IMR-90 (cell line): ENCODE results near the gene PCYOX1L. TPM values are rescaled to one million over a fixed set of nuclear protein-coding genes. Genes with fewer than 3 reads are reported as not detected.

ENCODE experiments used
- ATAC-seq: fragments of 200-7000 bp; cut with Tn5 transposase; 2 replicates; pipeline ENCODE4 v1.9.1; 2020; ENCODE audit warnings: low read depth, mild to moderate bottlenecking, moderate library complexity
- BruUV-seq: library from RNA; stranded (reverse); fragments of 400-500 nt; replicated peaks from 2 replicates; lab custom pipeline; 2021; lab: Mats Ljungman, UMichigan
- CTCF ChIA-PET: fragments of 300-600 bp; formaldehyde crosslinking; extraction: SDS; loops from one replicate; lab custom pipeline; 2021; ENCODE audit warnings: antibody characterized with exemption; lab: Yijun Ruan, JAX
- POLR2A ChIA-PET: fragments of 300-600 bp; sonication (Branson Sonifier 250); formaldehyde crosslinking; loops from one replicate; lab custom pipeline; 2022; ENCODE audit warnings: antibody characterized with exemption; ENCODE audit not compliant: unreplicated experiment; lab: Charles Lee
- DNase-seq: peaks from one replicate; pipeline ENCODE4 v3.0.0; 2013
- H2AFZ ChIP-seq: replicated peaks from 2 replicates; pipeline ENCODE3; 2013; ENCODE audit warnings: low read length, mild to moderate bottlenecking; ENCODE audit not compliant: poor library complexity
- H2AK5ac ChIP-seq: 2 replicates; pipeline ENCODE4 v1.6.1; 2013; ENCODE audit warnings: low read depth, low read length, inconsistent platforms
- H2AK9ac ChIP-seq: replicated peaks from 2 replicates; pipeline ENCODE3; 2013; ENCODE audit warnings: mild to moderate bottlenecking, low read depth, low read length, moderate library complexity; ENCODE audit not compliant: poor library complexity
- H2BK120ac ChIP-seq: 2 replicates; pipeline ENCODE4 v1.6.1; 2013; ENCODE audit warnings: low read depth, low read length, inconsistent platforms
- H2BK15ac ChIP-seq: 3 replicates; pipeline ENCODE4 v1.6.1; 2013; ENCODE audit warnings: low read depth, low read length, inconsistent platforms
- H2BK20ac ChIP-seq: 2 replicates; pipeline ENCODE4 v1.6.1; 2013; ENCODE audit warnings: low read depth, mild to moderate bottlenecking, inconsistent platforms, low read length, moderate library complexity
- H2BK5ac ChIP-seq: 2 replicates; pipeline ENCODE4 v1.6.1; 2013; ENCODE audit warnings: mild to moderate bottlenecking, low read depth, low read length, inconsistent platforms; ENCODE audit not compliant: poor library complexity, severe bottlenecking
- H3K14ac ChIP-seq: replicated peaks from 2 replicates; pipeline ENCODE4 v1.6.1; 2013; ENCODE audit warnings: low read depth, low read length, inconsistent platforms
- H3K18ac ChIP-seq: 2 replicates; pipeline ENCODE4 v1.6.1; 2013; ENCODE audit warnings: low read depth, low read length, control low read depth
- H3K23ac ChIP-seq: 2 replicates; pipeline ENCODE4 v1.6.1; 2013; ENCODE audit warnings: low read depth, low read length, inconsistent platforms
- H3K27ac ChIP-seq: 2 replicates; pipeline ENCODE4 v1.5.1; 2013; ENCODE audit warnings: mild to moderate bottlenecking, control low read depth, low read length; ENCODE audit not compliant: insufficient read depth
- H3K27me3 ChIP-seq: 2 replicates; pipeline ENCODE4 v1.6.1; 2013; ENCODE audit warnings: low read length; ENCODE audit not compliant: control insufficient read depth, insufficient read depth
- H3K36me3 ChIP-seq: 2 replicates; pipeline ENCODE4 v1.6.1; 2013; ENCODE audit warnings: low read length, mixed read lengths; ENCODE audit not compliant: control insufficient read depth, insufficient read depth
- H3K4ac ChIP-seq: 2 replicates; pipeline ENCODE4 v1.6.1; 2013; ENCODE audit warnings: low read depth, low read length, inconsistent platforms
- H3K4me1 ChIP-seq: 2 replicates; pipeline ENCODE4 v1.6.1; 2013; ENCODE audit warnings: low read length, mixed read lengths; ENCODE audit not compliant: control insufficient read depth, insufficient read depth
- H3K4me2 ChIP-seq: 2 replicates; pipeline ENCODE4 v1.6.1; 2013; ENCODE audit warnings: low read depth, mild to moderate bottlenecking, control low read depth, low read length, moderate library complexity
- H3K4me3 ChIP-seq: 2 replicates; pipeline ENCODE4 v1.5.1; 2013; ENCODE audit warnings: low read depth, mild to moderate bottlenecking, control low read depth, low read length, moderate library complexity; ENCODE audit not compliant: insufficient read depth
- H3K56ac ChIP-seq: 2 replicates; pipeline ENCODE4 v1.6.1; 2013; ENCODE audit warnings: low read length, inconsistent platforms; ENCODE audit not compliant: insufficient read depth; ENCODE audit errors: extremely low read depth
- H3K79me1 ChIP-seq, 2 experiments: 2 replicates each; pipeline ENCODE4 v1.6.1; 2013; ENCODE audit warnings: low read length in 2 of 2, inconsistent platforms in 1 of 2, low read depth in 1 of 2
- H3K9ac ChIP-seq: 2 replicates; pipeline ENCODE4 v1.6.1; 2013; ENCODE audit warnings: low read depth, low read length, control low read depth
- H3K9me1 ChIP-seq: 2 replicates; pipeline ENCODE4 v1.6.1; 2013; ENCODE audit warnings: low read length, inconsistent platforms; ENCODE audit not compliant: insufficient read depth
- H3K9me3 ChIP-seq: 2 replicates; pipeline ENCODE4 v1.6.1; 2013; ENCODE audit warnings: low read length; ENCODE audit not compliant: control insufficient read depth, insufficient read depth
- H4K20me1 ChIP-seq: 2 replicates; pipeline ENCODE4 v1.6.1; 2013; ENCODE audit warnings: low read length, inconsistent platforms; ENCODE audit not compliant: insufficient read depth
- H4K5ac ChIP-seq: 2 replicates; pipeline ENCODE4 v1.6.1; 2013; ENCODE audit warnings: mild to moderate bottlenecking, low read depth, low read length, control low read depth
- H4K8ac ChIP-seq, 2 experiments: 2 replicates each; pipeline ENCODE4 v1.6.1; 2013; ENCODE audit warnings: low read depth in 2 of 2, low read length in 2 of 2, control low read depth in 1 of 2, inconsistent platforms in 1 of 2
- H4K91ac ChIP-seq: 2 replicates; pipeline ENCODE4 v1.6.1; 2013; ENCODE audit warnings: low read depth, low read length, inconsistent platforms; ENCODE audit not compliant: insufficient read depth
- BHLHE40 ChIP-seq: fragments of 150-350 bp; IDR thresholded peaks from 2 replicates; pipeline ENCODE4 v1.6.1; 2016; ENCODE audit warnings: mild to moderate bottlenecking, low read depth, low read length
- MAFK ChIP-seq: IDR thresholded peaks from 2 replicates; pipeline ENCODE4 v1.6.1; 2012; ENCODE audit warnings: low read depth, low read length, improper control_type of control experiment
- NFE2L2 ChIP-seq: fragments of 150-350 bp; IDR thresholded peaks from 2 replicates; pipeline ENCODE4 v1.6.1; 2016; ENCODE audit warnings: low read depth, mild to moderate bottlenecking, low read length
- POLR2A ChIP-seq: IDR thresholded peaks from 2 replicates; pipeline ENCODE4 v1.6.1; 2012; ENCODE audit warnings: mild to moderate bottlenecking, low read depth, low read length
- RAD21 ChIP-seq: IDR thresholded peaks from 2 replicates; pipeline ENCODE4 v1.6.1; 2012; ENCODE audit warnings: low read length, improper control_type of control experiment
- RFX5 ChIP-seq: IDR thresholded peaks from 2 replicates; pipeline ENCODE4 v1.8.0; 2012; ENCODE audit warnings: low read depth, mild to moderate bottlenecking, low read length, moderate library complexity
- SMC3 ChIP-seq: fragments of 150-350 bp; IDR thresholded peaks from 2 replicates; pipeline ENCODE4 v1.6.1; 2016; ENCODE audit warnings: low read depth, mild to moderate bottlenecking, antibody characterized with exemption, low read length, moderate library complexity
- WGBS, 2 experiments: methylation state at CpG; one replicate each; pipeline versions ENCODE4 v1.1.5 to v1.1.7; 2013; ENCODE audit warnings: missing lambda C conversion rate in 2 of 2; ENCODE audit not compliant: insufficient read length in 1 of 2; ENCODE audit errors: extremely low coverage in 2 of 2; 5-methylcytosine and 5-hydroxymethylcytosine counted together
- dilution Hi-C: fragments of 300-500 bp; cut with HindIII; formaldehyde crosslinking; loops from one replicate; pipeline ENCODE4 v1.14.3; 2018; ENCODE audit warnings: low sequenced_read_pairs; ENCODE audit not compliant: unreplicated experiment
- in situ Hi-C: fragments of 300-500 bp; cut with MboI; formaldehyde crosslinking; loops from 3 replicates; pipeline ENCODE4 v1.14.3; 2019; ENCODE audit warnings: low sequenced_read_pairs, inconsistent platforms, mixed read lengths
- intact Hi-C: fragments of 100-400 bp; cut with micrococcal nuclease; formaldehyde crosslinking; loops from 2 replicates; pipeline ENCODE4 v1.10.0; 2022
- polyA plus RNA-seq, 3 experiments: library from polyadenylated mRNA; depleted of rRNA; stranded (reverse); fragments of >200 nt; gene quantifications; 2 replicates each; pipeline ENCODE4 v1.2.3, GENCODE V29; 2012; ENCODE audit warnings: low replicate concordance in 1 of 3
- total RNA-seq: library from RNA; depleted of rRNA; stranded (reverse); fragments of >200 nt; gene quantifications from 2 replicates; pipeline ENCODE4 v1.2.3, GENCODE V29; 2012
- TF ChIP-seq, protein P1 (sequence below): conservative IDR thresholded peaks from 2 replicates; pipeline ENCODE4 v1.5.1; 2012; ENCODE audit warnings: mild to moderate bottlenecking, low read depth, low read length, improper control_type of control experiment
- TF ChIP-seq, protein P2 (sequence below): fragments of 150-350 bp; IDR thresholded peaks from 2 replicates; pipeline ENCODE4 v1.6.1; 2016; ENCODE audit warnings: low read depth, mild to moderate bottlenecking, low read length, moderate library complexity, borderline replicate concordance

PCYOX1L gene
- total and polyA plus RNA-seq, 2 of the 4 experiments (the other 2 are of a cell fraction) = 7.0 to 14.3 TPM

DNA sequence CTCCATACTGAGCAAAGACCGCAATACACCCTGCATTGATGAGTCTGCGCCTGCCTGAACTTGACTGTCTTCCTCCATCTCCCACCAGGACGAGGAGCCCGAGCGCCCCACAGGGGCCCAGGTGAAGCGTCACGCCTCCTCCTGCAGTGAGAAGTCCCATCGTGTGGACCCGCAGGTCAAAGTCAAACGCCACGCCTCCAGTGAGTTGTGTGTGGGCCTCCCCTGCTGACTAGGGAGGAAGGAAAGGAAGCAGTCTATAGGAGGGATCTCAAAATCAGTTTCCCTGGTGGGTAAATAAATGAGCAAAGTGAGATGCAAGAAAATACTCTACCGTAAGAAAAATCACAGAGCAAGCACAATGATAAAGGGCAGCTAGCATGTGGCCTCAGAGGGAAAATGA, 35.3 kb upstream of the PCYOX1L start:
- no peak for ATAC-seq
- Histone ChIP-seq H4K91ac (no peak overlapping the region), H2BK5ac (no peak overlapping the region), H3K4me1 (peaks cover 11% of the 10 kb centered on the region), H3K36me3 (no peaks in the 10 kb centered on the region), H2AK9ac (no peak overlapping the region), H3K27ac (no peak overlapping the region), H4K20me1 (no peaks in the 10 kb centered on the region), H3K23ac (no peak overlapping the region), H2AFZ (no peak overlapping the region), H3K9me1 (peaks cover 16% of the 10 kb centered on the region), H3K27me3 (no peaks in the 10 kb centered on the region), H3K14ac (no peak overlapping the region), H3K9me3 (no peaks in the 10 kb centered on the region), H3K4me2 (no peak overlapping the region), H2BK20ac (no peak overlapping the region), H3K18ac (no peak overlapping the region), H3K4ac (no peak overlapping the region), H2BK120ac (no peak overlapping the region), H2AK5ac (no peak overlapping the region), H3K9ac (no peak overlapping the region), H3K56ac (no peak overlapping the region), H3K79me1 (no peaks in the 10 kb centered on the region), H4K5ac (no peak overlapping the region), H4K8ac (no peak overlapping the region), H3K4me3 (no peak overlapping the region), H2BK15ac (no peak overlapping the region)
- no peak for DNase-seq
- WGBS, 2 experiments = 96% methylated on average over 4 of the region's 12 CpGs; no CpG with 5 or more reads in 1 of the 2 experiments
- intact Hi-C loops (no loop called here), dilution Hi-C loops (no loop called here), in situ Hi-C loops (no loop called here)
- BruUV-seq = no TSS peak
- CTCF ChIA-PET = no interaction called here
- TF ChIP-seq NFE2L2 (no peak), RFX5 (no peak), POLR2A (no peak), SMC3 (no peak), BHLHE40 (no peak), RAD21 (no peak), MAFK (no peak)
- TF ChIP-seq, protein P1, sequence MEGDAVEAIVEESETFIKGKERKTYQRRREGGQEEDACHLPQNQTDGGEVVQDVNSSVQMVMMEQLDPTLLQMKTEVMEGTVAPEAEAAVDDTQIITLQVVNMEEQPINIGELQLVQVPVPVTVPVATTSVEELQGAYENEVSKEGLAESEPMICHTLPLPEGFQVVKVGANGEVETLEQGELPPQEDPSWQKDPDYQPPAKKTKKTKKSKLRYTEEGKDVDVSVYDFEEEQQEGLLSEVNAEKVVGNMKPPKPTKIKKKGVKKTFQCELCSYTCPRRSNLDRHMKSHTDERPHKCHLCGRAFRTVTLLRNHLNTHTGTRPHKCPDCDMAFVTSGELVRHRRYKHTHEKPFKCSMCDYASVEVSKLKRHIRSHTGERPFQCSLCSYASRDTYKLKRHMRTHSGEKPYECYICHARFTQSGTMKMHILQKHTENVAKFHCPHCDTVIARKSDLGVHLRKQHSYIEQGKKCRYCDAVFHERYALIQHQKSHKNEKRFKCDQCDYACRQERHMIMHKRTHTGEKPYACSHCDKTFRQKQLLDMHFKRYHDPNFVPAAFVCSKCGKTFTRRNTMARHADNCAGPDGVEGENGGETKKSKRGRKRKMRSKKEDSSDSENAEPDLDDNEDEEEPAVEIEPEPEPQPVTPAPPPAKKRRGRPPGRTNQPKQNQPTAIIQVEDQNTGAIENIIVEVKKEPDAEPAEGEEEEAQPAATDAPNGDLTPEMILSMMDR = no peak
- TF ChIP-seq, protein P2, sequence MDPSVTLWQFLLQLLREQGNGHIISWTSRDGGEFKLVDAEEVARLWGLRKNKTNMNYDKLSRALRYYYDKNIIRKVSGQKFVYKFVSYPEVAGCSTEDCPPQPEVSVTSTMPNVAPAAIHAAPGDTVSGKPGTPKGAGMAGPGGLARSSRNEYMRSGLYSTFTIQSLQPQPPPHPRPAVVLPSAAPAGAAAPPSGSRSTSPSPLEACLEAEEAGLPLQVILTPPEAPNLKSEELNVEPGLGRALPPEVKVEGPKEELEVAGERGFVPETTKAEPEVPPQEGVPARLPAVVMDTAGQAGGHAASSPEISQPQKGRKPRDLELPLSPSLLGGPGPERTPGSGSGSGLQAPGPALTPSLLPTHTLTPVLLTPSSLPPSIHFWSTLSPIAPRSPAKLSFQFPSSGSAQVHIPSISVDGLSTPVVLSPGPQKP = no peak
- POLR2A ChIA-PET = no interaction called here
